ENCODE measurements around the gene RMND1. TPM values are rescaled to one million over a fixed set of nuclear protein-coding genes. Genes with fewer than 3 reads are reported as not detected.

The RMND1 gene
- total RNA-seq, 1 experiment from 2014 or later = 27.0 TPM

DNA sequence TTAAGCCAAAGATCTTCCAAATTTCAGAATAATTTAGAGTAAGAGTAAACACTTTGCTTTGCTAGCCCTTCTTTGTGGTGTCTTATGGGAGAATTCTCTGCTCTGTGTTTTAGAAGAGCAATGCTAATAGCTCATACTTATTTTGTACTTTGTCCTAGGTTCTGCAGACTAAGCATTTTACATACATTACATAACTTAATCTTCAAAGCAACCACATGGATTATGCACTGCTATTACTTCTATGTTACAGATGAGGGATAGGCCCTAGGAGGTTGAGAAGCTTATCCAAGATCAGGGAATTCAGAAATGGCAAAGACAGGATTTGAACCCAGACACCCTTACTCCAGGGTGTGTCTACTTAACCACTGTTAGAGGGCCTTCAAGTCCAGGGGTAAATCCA, 32.1 kb upstream of the RMND1 start:
- no peak overlapping the region for H2BK12ac ChIP-seq (ENCODE audit: insufficient read length, low read depth, low read length)
- H3K23ac ChIP-seq (ENCODE audit: insufficient read length, low read depth, low read length) = no peak overlapping the region
- H3K56ac ChIP-seq (ENCODE audit: insufficient read length, low read depth, low read length) = no peak overlapping the region
- no peaks in the 10 kb centered on the region; the same call in 1 of the 2 replicates for H3K27me3 Mint-ChIP-seq (ENCODE audit: low read depth)
- no peak overlapping the region for H3K27ac Mint-ChIP-seq
- H4K91ac ChIP-seq (ENCODE audit: insufficient read length, low read depth, low read length) = no peak overlapping the region
- H2AFZ ChIP-seq (ENCODE audit: low read length) = no peak overlapping the region
- no peak overlapping the region for H4K5ac ChIP-seq (ENCODE audit: insufficient read length, low read depth, low read length)
- H4K20me1 ChIP-seq (ENCODE audit: control insufficient read depth, insufficient read depth, insufficient read length) = no peaks in the 10 kb centered on the region
- no peak overlapping the region for H4K8ac ChIP-seq (replicated peaks; ENCODE audit: insufficient read length, low read depth, low read length)
- no peak overlapping the region for H3K18ac ChIP-seq (ENCODE audit: insufficient read length, low read depth, low read length)
- no peak overlapping the region for H2BK20ac ChIP-seq (ENCODE audit: low read depth, low read length, poor library complexity, severe bottlenecking)
- no peak overlapping the region for H3K4ac ChIP-seq (ENCODE audit: low read depth, low read length)
- H3K27me3 ChIP-seq (ENCODE audit: insufficient read depth, low read length) = no peaks in the 10 kb centered on the region
- H3K9me3 ChIP-seq (ENCODE audit: control insufficient read depth, low read depth, low read length) = no peaks in the 10 kb centered on the region
- no peak overlapping the region for H3K4me3 Mint-ChIP-seq
- no peaks in the 10 kb centered on the region for H3K79me2 ChIP-seq (ENCODE audit: insufficient read depth, low read length)
- no peak overlapping the region for H3K14ac ChIP-seq (ENCODE audit: insufficient read depth, low read length)
- H3K4me1 Mint-ChIP-seq = peaks cover under 1 to 4% of the 10 kb centered on the region in 2 experiments; a peak in 2 of 4 replicates
- no peak overlapping the region for H2BK120ac ChIP-seq (ENCODE audit: low read depth, low read length, poor library complexity, severe bottlenecking)
- no peak overlapping the region for H3K27ac ChIP-seq (ENCODE audit: insufficient read length, low read depth, low read length)
- TF ChIP-seq, protein P1, sequence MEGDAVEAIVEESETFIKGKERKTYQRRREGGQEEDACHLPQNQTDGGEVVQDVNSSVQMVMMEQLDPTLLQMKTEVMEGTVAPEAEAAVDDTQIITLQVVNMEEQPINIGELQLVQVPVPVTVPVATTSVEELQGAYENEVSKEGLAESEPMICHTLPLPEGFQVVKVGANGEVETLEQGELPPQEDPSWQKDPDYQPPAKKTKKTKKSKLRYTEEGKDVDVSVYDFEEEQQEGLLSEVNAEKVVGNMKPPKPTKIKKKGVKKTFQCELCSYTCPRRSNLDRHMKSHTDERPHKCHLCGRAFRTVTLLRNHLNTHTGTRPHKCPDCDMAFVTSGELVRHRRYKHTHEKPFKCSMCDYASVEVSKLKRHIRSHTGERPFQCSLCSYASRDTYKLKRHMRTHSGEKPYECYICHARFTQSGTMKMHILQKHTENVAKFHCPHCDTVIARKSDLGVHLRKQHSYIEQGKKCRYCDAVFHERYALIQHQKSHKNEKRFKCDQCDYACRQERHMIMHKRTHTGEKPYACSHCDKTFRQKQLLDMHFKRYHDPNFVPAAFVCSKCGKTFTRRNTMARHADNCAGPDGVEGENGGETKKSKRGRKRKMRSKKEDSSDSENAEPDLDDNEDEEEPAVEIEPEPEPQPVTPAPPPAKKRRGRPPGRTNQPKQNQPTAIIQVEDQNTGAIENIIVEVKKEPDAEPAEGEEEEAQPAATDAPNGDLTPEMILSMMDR (conservative IDR thresholded peaks at IDR 0.05) = no peak
- H3K9ac ChIP-seq (ENCODE audit: extremely low read depth, insufficient read length, low read length) = no peak overlapping the region
- H2BK15ac ChIP-seq (ENCODE audit: low read depth, low read length) = no peak overlapping the region
- no peak overlapping the region for H3T11ph ChIP-seq (ENCODE audit: low read length)
- H2BK5ac ChIP-seq (ENCODE audit: insufficient read length, low read length) = no peak overlapping the region
- no peaks in the 10 kb centered on the region for H3K23me2 ChIP-seq (ENCODE audit: insufficient read length, low read depth, low read length, poor library complexity, severe bottlenecking)
- no peak for DNase-seq
- no peaks in the 10 kb centered on the region for H3K4me1 ChIP-seq (ENCODE audit: insufficient read depth, low read length)
- H3K36me3 Mint-ChIP-seq (ENCODE audit: insufficient read depth in 1 of 3, low read depth in 3 of 3) = no peaks in the 10 kb centered on the region
- H2AK5ac ChIP-seq (ENCODE audit: insufficient read length, low read length) = no peak overlapping the region
- H3K4me2 ChIP-seq (ENCODE audit: insufficient read depth, insufficient read length, low read length) = no peak overlapping the region
- no peaks in the 10 kb centered on the region for H3K9me3 Mint-ChIP-seq
- no peaks in the 10 kb centered on the region for H3K79me1 ChIP-seq (ENCODE audit: insufficient read depth, low read depth, low read length, poor library complexity, severe bottlenecking)

All from H9 (cell line).